ENCODE results near the gene CFAP46. TPM values are rescaled to one million over a fixed set of nuclear protein-coding genes. Genes with fewer than 3 reads are reported as not detected.

The CFAP46 gene
- total and polyA plus RNA-seq, 2 of the 4 experiments (the other 2 are of a cell fraction), result 1.3 to 1.8 TPM

DNA sequence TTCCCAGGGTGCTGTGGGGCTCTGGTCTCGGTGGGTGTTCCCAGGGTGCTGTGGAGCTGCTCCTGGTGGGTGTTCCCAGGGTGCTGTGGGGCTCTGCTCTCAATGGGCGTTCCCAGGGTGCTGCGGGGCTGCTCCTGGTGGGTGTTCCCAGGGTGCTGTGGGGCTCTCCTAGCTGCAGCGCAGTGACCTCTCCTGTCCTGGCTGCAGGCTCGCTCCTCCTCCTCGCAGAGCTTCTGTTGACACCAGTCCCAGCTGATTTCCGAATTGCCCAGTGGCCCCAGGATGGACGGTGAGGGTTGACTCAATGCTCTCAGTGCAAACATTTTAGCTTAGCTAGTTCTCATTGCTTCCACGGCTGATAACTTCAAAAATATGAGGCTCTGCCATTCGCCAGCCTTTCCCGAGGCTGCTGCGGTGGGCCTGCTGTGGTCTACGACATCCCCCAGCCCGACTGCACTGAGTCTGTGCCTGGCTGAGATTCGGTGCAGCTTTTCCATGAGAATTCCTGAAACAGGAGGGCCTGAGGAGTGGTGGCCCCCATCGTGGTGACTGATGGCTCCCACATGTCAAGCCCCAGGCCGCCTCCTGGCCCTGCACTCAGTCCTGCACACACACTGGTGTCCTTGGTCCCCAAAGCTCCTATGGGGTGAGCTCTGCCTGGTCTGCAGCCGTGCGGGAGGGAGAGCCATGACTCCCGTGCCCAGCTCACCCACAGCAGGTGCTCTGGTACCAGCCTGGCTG is 98.1 kb downstream of the CFAP46 start:
- dilution Hi-C loops (cut with HindIII; ENCODE audit: low sequenced_read_pairs, unreplicated experiment), result no loop called here
- BruUV-seq (replicated peaks), result no TSS peak
- POLR2A ChIA-PET (ENCODE audit: unreplicated experiment), result no interaction called here
- Histone ChIP-seq H2BK15ac (ENCODE audit: low read depth, low read length) (no peak overlapping the region), H3K9me1 (ENCODE audit: insufficient read depth, low read length) (no peaks in the 10 kb centered on the region), H3K36me3 (ENCODE audit: control insufficient read depth, insufficient read depth, low read length) (no peaks in the 10 kb centered on the region), H3K4me3 (ENCODE audit: insufficient read depth, low read depth, low read length) (no peak overlapping the region), H2AK9ac (replicated peaks; ENCODE audit: low read depth, low read length, poor library complexity) (no peak overlapping the region), H3K14ac (replicated peaks; ENCODE audit: low read depth, low read length) (no peak overlapping the region), H4K91ac (ENCODE audit: insufficient read depth, low read depth, low read length) (no peak overlapping the region), H2AK5ac (ENCODE audit: low read depth, low read length) (no peak overlapping the region), H2BK20ac (ENCODE audit: low read depth, low read length) (no peak overlapping the region), H3K23ac (ENCODE audit: low read depth, low read length) (no peak overlapping the region), H3K18ac (ENCODE audit: low read depth, low read length) (no peak overlapping the region), H4K8ac (ENCODE audit: low read depth in 2 of 2, low read length in 2 of 2) (no peak overlapping the region), H3K27me3 (ENCODE audit: control insufficient read depth, insufficient read depth, low read length) (peaks cover 25% of the 10 kb centered on the region), H2BK5ac (ENCODE audit: low read depth, low read length, poor library complexity, severe bottlenecking) (no peak overlapping the region), H4K20me1 (ENCODE audit: insufficient read depth, low read length) (no peaks in the 10 kb centered on the region), H4K5ac (ENCODE audit: low read depth, low read length) (no peak overlapping the region), H2BK120ac (ENCODE audit: low read depth, low read length) (no peak overlapping the region), H3K56ac (ENCODE audit: extremely low read depth, insufficient read depth, low read length) (no peak overlapping the region), H3K79me1 (ENCODE audit: low read depth in 1 of 2, low read length in 2 of 2) (no peaks in the 10 kb centered on the region), H3K4me1 (ENCODE audit: control insufficient read depth, insufficient read depth, low read length) (no peaks in the 10 kb centered on the region), H2AFZ (replicated peaks; ENCODE audit: low read length, poor library complexity) (no peak overlapping the region), H3K9ac (ENCODE audit: low read depth, low read length) (no peak overlapping the region), H3K27ac (ENCODE audit: insufficient read depth, low read length) (no peak overlapping the region), H3K9me3 (ENCODE audit: control insufficient read depth, insufficient read depth, low read length) (peaks cover 19% of the 10 kb centered on the region), H3K4ac (ENCODE audit: low read depth, low read length) (no peak overlapping the region), H3K4me2 (ENCODE audit: low read depth, low read length) (no peak overlapping the region)
- intact Hi-C loops (cut with micrococcal nuclease), result no loop called here
- CTCF ChIA-PET, result no interaction called here
- ATAC-seq (ENCODE audit: low read depth), result no peak
- TF ChIP-seq SMC3 (IDR thresholded peaks at IDR 0.05; ENCODE audit: low read depth, low read length), result no peak
- no peak for TF ChIP-seq MAFK (IDR thresholded peaks at IDR 0.05; ENCODE audit: low read depth, low read length)
- no peak for TF ChIP-seq BHLHE40 (IDR thresholded peaks at IDR 0.05; ENCODE audit: low read depth, low read length)
- no peak for TF ChIP-seq RAD21 (IDR thresholded peaks at IDR 0.05; ENCODE audit: low read length)
- TF ChIP-seq CEBPB (IDR thresholded peaks at IDR 0.05; ENCODE audit: low read depth, low read length), result no peak
- TF ChIP-seq, protein P1, sequence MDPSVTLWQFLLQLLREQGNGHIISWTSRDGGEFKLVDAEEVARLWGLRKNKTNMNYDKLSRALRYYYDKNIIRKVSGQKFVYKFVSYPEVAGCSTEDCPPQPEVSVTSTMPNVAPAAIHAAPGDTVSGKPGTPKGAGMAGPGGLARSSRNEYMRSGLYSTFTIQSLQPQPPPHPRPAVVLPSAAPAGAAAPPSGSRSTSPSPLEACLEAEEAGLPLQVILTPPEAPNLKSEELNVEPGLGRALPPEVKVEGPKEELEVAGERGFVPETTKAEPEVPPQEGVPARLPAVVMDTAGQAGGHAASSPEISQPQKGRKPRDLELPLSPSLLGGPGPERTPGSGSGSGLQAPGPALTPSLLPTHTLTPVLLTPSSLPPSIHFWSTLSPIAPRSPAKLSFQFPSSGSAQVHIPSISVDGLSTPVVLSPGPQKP (IDR thresholded peaks at IDR 0.05; ENCODE audit: borderline replicate concordance, low read depth, low read length), result no peak
- TF ChIP-seq FOS (IDR thresholded peaks at IDR 0.05; ENCODE audit: low read depth, low read length), result no peak
- no peak for TF ChIP-seq POLR2A (IDR thresholded peaks at IDR 0.05; ENCODE audit: low read depth, low read length)
- no peak for TF ChIP-seq MAZ (IDR thresholded peaks at IDR 0.05; ENCODE audit: borderline replicate concordance, low read depth, low read length)
- no peak for TF ChIP-seq CHD1 (IDR thresholded peaks at IDR 0.05; ENCODE audit: low read depth, low read length)
- TF ChIP-seq NFE2L2 (IDR thresholded peaks at IDR 0.05; ENCODE audit: low read depth, low read length), result no peak
- no peak for TF ChIP-seq MXI1 (IDR thresholded peaks at IDR 0.05; ENCODE audit: borderline replicate concordance, low read depth, low read length)
- TF ChIP-seq, protein P2, sequence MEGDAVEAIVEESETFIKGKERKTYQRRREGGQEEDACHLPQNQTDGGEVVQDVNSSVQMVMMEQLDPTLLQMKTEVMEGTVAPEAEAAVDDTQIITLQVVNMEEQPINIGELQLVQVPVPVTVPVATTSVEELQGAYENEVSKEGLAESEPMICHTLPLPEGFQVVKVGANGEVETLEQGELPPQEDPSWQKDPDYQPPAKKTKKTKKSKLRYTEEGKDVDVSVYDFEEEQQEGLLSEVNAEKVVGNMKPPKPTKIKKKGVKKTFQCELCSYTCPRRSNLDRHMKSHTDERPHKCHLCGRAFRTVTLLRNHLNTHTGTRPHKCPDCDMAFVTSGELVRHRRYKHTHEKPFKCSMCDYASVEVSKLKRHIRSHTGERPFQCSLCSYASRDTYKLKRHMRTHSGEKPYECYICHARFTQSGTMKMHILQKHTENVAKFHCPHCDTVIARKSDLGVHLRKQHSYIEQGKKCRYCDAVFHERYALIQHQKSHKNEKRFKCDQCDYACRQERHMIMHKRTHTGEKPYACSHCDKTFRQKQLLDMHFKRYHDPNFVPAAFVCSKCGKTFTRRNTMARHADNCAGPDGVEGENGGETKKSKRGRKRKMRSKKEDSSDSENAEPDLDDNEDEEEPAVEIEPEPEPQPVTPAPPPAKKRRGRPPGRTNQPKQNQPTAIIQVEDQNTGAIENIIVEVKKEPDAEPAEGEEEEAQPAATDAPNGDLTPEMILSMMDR (conservative IDR thresholded peaks at IDR 0.05; ENCODE audit: low read depth, low read length), result no peak
- no peak for TF ChIP-seq RCOR1 (IDR thresholded peaks at IDR 0.05; ENCODE audit: insufficient replicate concordance, low read length)
- TF ChIP-seq RFX5 (IDR thresholded peaks at IDR 0.05; ENCODE audit: low read depth, low read length), result no peak
- TF ChIP-seq, protein P3, sequence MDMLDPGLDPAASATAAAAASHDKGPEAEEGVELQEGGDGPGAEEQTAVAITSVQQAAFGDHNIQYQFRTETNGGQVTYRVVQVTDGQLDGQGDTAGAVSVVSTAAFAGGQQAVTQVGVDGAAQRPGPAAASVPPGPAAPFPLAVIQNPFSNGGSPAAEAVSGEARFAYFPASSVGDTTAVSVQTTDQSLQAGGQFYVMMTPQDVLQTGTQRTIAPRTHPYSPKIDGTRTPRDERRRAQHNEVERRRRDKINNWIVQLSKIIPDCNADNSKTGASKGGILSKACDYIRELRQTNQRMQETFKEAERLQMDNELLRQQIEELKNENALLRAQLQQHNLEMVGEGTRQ (IDR thresholded peaks at IDR 0.05; ENCODE audit: low read depth, low read length), result no peak
- in situ Hi-C loops (cut with MboI; ENCODE audit: low sequenced_read_pairs), result no loop called here
- 48% methylated on average over 15 of the region's 20 CpGs; no CpG with 5 or more reads in 1 of the 2 experiments for WGBS, 2 experiments (ENCODE audit: extremely low coverage in 2 of 2, insufficient read length in 1 of 2)
- DNase-seq, result no peak
